Measurements from ENCODE around the gene SOS2.

DNA sequence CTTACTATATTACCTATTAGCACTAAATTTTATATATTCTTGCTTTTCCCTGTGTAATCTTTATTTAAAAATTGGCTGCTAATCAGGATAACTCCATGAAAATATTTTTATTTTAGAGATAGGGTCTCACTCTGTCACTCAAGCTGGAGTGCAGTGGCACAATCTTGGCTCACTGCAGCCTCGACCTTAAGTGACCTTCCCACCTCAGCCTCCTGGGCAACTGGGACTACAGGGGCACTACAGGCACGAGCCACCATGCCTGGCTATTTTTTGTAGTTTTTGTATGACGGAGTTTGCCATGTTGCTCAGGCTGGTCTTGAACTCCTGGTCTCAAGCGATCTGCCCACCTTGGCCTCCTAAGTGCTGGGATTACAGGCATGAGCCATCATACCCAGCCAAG is 82.6 kb downstream of the SOS2 start:
- TF ChIP-seq CTCF (conservative IDR thresholded peaks at IDR 0.05; ENCODE audit: low read length), result no peak
- TF ChIP-seq EZH2phosphoT487 (IDR thresholded peaks at IDR 0.05; ENCODE audit: borderline replicate concordance), result no peak

Data from Loucy (cell line).